Progenitor cell of endocrine pancreas (in vitro differentiated cells): ENCODE data around the gene DVL2. TPM values are rescaled to one million over a fixed set of nuclear protein-coding genes. Genes with fewer than 3 reads are reported as not detected.

Experiments used
- DNase-seq: peaks from one replicate; pipeline ENCODE4 v3.0.0; 2021; ENCODE audit warnings: low spot score; ENCODE audit not compliant: unreplicated experiment
- H3K27ac Mint-ChIP-seq: 2 replicates; pipeline ENCODE4 v1.8.0; 2021; ENCODE audit warnings: mild to moderate bottlenecking, moderate library complexity, mixed read lengths
- H3K27me3 Mint-ChIP-seq: 2 replicates; pipeline ENCODE4 v1.8.0; 2021; ENCODE audit warnings: mixed read lengths
- H3K36me3 Mint-ChIP-seq: 2 replicates; pipeline ENCODE4 v1.8.0; 2022; ENCODE audit warnings: mixed read lengths; ENCODE audit not compliant: insufficient read depth
- H3K4me1 Mint-ChIP-seq: 2 replicates; pipeline ENCODE4 v1.8.0; 2021; ENCODE audit warnings: low read depth, mixed read lengths
- H3K4me3 Mint-ChIP-seq: 2 replicates; pipeline ENCODE4 v1.8.0; 2021; ENCODE audit warnings: low read depth, mild to moderate bottlenecking, moderate library complexity, mixed read lengths
- H3K9me3 Mint-ChIP-seq: 2 replicates; pipeline ENCODE4 v1.8.0; 2021; ENCODE audit warnings: low read depth, mixed read lengths
- CTCF ChIP-seq: fragments of 200-600 bp; sonication (generic); IDR thresholded peaks from one replicate; pipeline ENCODE4 v1.5.0; 2021; ENCODE audit warnings: antibody characterized with exemption, mild to moderate bottlenecking; ENCODE audit not compliant: unreplicated experiment
- total RNA-seq: library from RNA; stranded (reverse); gene quantifications from 2 replicates; pipeline ENCODE4 v1.2.1, GENCODE V29; 2021

The DVL2 gene
- total RNA-seq, 1 donor from 2014 or later, result 104 TPM

- no peak for TF ChIP-seq CTCF
- Mint-ChIP-seq H3K4me3 (peak overlapping the region; percentile 97), H3K27me3 (no peaks in the 10 kb centered on the region), H3K9me3 (no peaks in the 10 kb centered on the region), H3K27ac (peak overlapping the region; percentile 89), H3K36me3 (peaks cover 20% of the 10 kb centered on the region), H3K4me1 (peaks cover 47% of the 10 kb centered on the region)
- DNase-seq, result no peak
Measured at GRCh38 chr17:7236808-7237207, 2.5 kb upstream of the DVL2 start.

GRCh38 chr17:7235693-7236665 is 1.7 kb upstream of the DVL2 start:
- H3K4me1 Mint-ChIP-seq, result peaks cover 41% of the 10 kb centered on the region
- peak overlapping the region; percentile 94 for H3K4me3 Mint-ChIP-seq
- DNase-seq, result no peak
- no peaks in the 10 kb centered on the region for H3K9me3 Mint-ChIP-seq
- H3K27me3 Mint-ChIP-seq, result no peaks in the 10 kb centered on the region
- TF ChIP-seq CTCF, result no peak
- peak overlapping the region; percentile 89 for H3K27ac Mint-ChIP-seq
- H3K36me3 Mint-ChIP-seq, result peaks cover 16% of the 10 kb centered on the region

GRCh38 chr17:7233701-7234082 is 625 bp downstream of the DVL2 start:
- Mint-ChIP-seq H3K27me3 (no peaks in the 10 kb centered on the region), H3K9me3 (no peaks in the 10 kb centered on the region), H3K36me3 (peaks cover 16% of the 10 kb centered on the region), H3K27ac (peak overlapping the region; percentile 98), H3K4me3 (peak overlapping the region; percentile 94), H3K4me1 (peaks cover 28% of the 10 kb centered on the region)
- DNase-seq, result no peak
- TF ChIP-seq CTCF, result no peak

GRCh38 chr17:7232114-7232513 is 2.2 kb downstream of the DVL2 start:
- H3K27me3 Mint-ChIP-seq, result no peaks in the 10 kb centered on the region
- no peak for DNase-seq
- H3K4me3 Mint-ChIP-seq, result peak overlapping the region; percentile 94
- no peak for TF ChIP-seq CTCF
- peak overlapping the region; percentile 51 for H3K27ac Mint-ChIP-seq
- peaks cover 25% of the 10 kb centered on the region for H3K4me1 Mint-ChIP-seq
- peaks cover 19% of the 10 kb centered on the region for H3K36me3 Mint-ChIP-seq
- H3K9me3 Mint-ChIP-seq, result no peaks in the 10 kb centered on the region

GRCh38 chr17:7229504-7229903 is 4.8 kb downstream of the DVL2 start:
- Mint-ChIP-seq H3K27me3 (no peaks in the 10 kb centered on the region), H3K9me3 (no peaks in the 10 kb centered on the region), H3K4me3 (no peak overlapping the region), H3K27ac (peak overlapping the region; percentile 82), H3K4me1 (peaks cover 16% of the 10 kb centered on the region), H3K36me3 (peaks cover 8% of the 10 kb centered on the region)
- no peak for DNase-seq
- no peak for TF ChIP-seq CTCF
